Fibroblast of lung (primary cell): Measurements from ENCODE around the gene ANO3. TPM values are rescaled to one million over a fixed set of nuclear protein-coding genes. Genes with fewer than 3 reads are reported as not detected.

Experiments used
- DNase-seq, 2 donors: peaks; one replicate each; pipeline versions ENCODE4 v3.0.0 to v3.0.0-alpha.2; 2010; ENCODE audit warnings: low read depth in 2 of 2
- H2AFZ ChIP-seq: 2 replicates; pipeline ENCODE4 v1.5.1; 2012; ENCODE audit warnings: low read length, control low read depth, inconsistent platforms
- H3K27ac ChIP-seq: 2 replicates; pipeline ENCODE4 v1.5.1; 2011; ENCODE audit warnings: low read length, control low read depth; ENCODE audit not compliant: insufficient read depth
- H3K27me3 ChIP-seq: 2 replicates; pipeline ENCODE4 v1.5.1; 2011; ENCODE audit warnings: mild to moderate bottlenecking, low read length; ENCODE audit not compliant: control insufficient read depth, insufficient read depth
- H3K36me3 ChIP-seq: 2 replicates; pipeline ENCODE4 v1.5.1; 2011; ENCODE audit warnings: low read length; ENCODE audit not compliant: control insufficient read depth, insufficient read depth
- H3K4me1 ChIP-seq: 2 replicates; pipeline ENCODE4 v1.5.1; 2011; ENCODE audit warnings: low read length; ENCODE audit not compliant: control insufficient read depth, insufficient read depth; ENCODE audit errors: extremely low read depth
- H3K4me2 ChIP-seq: 2 replicates; pipeline ENCODE4 v1.5.1; 2011; ENCODE audit warnings: low read length, control low read depth; ENCODE audit not compliant: insufficient read depth; ENCODE audit errors: extremely low read depth
- H3K4me3 ChIP-seq, 4 experiments: fragments of 200-600 bp in 1 of 4; sonication (generic) in 1 of 4; replicated peaks in 1 of 4; 2 replicates each; pipeline ENCODE4 v1.5.1; 2011 to 2016; ENCODE audit warnings: low read length in 4 of 4, low read depth in 3 of 4, mild to moderate bottlenecking in 3 of 4, control low read depth in 2 of 4, inconsistent platforms in 1 of 4, mixed read lengths in 1 of 4; ENCODE audit not compliant: insufficient read depth in 1 of 4; ENCODE audit errors: control extremely low read depth in 1 of 4
- H3K79me2 ChIP-seq: 2 replicates; pipeline ENCODE4 v1.5.1; 2012; ENCODE audit warnings: mild to moderate bottlenecking, low read length, inconsistent platforms; ENCODE audit not compliant: control insufficient read depth, insufficient read depth
- H3K9ac ChIP-seq: 2 replicates; pipeline ENCODE4 v1.5.1; 2011; ENCODE audit warnings: mild to moderate bottlenecking, low read length, control low read depth; ENCODE audit not compliant: insufficient read depth
- H3K9me3 ChIP-seq: 2 replicates; pipeline ENCODE4 v1.5.1; 2012; ENCODE audit warnings: low read depth, low read length; ENCODE audit not compliant: control insufficient read depth, insufficient read depth
- H4K20me1 ChIP-seq: 2 replicates; pipeline ENCODE4 v1.5.1; 2011; ENCODE audit warnings: low read length; ENCODE audit not compliant: control insufficient read depth, insufficient read depth; ENCODE audit errors: extremely low read depth
- EZH2 ChIP-seq: IDR thresholded peaks from 2 replicates; pipeline ENCODE4 v1.5.1; 2012; ENCODE audit warnings: low read length, control low read depth, mild to moderate bottlenecking; ENCODE audit errors: missing control alignments
- polyA plus RNA-seq, 2 donors: library from polyadenylated mRNA; depleted of rRNA in 1 of 2; stranded (reverse) in 1 of 2; unstranded in 1 of 2; fragments of >200 nt; gene quantifications; 2 replicates each; pipeline ENCODE4 v1.2.1, GENCODE V29; 2011 to 2012; ENCODE audit warnings: missing spikeins in 1 of 2
- total RNA-seq: library from RNA; depleted of rRNA; stranded (reverse); fragments of >200 nt; gene quantifications from 2 replicates; pipeline ENCODE4 v1.2.1, GENCODE V29; 2014
- TF ChIP-seq, protein P1 (sequence below), 2 donors: IDR thresholded peaks in 1 of 2; conservative IDR thresholded peaks in 1 of 2; 1 replicate in 1 of 2; 2 replicates in 1 of 2; pipeline ENCODE4 v1.5.1; 2011 to 2012; ENCODE audit warnings: low read length in 2 of 2, control low read depth in 1 of 2, inconsistent platforms in 1 of 2, low read depth in 1 of 2, mild to moderate bottlenecking in 1 of 2

Gene ANO3
- total and polyA plus RNA-seq, 2 donors (not counting 1 experiment from before 2014, with no cell fraction given): 2.2 to 5.1 TPM

DNA sequence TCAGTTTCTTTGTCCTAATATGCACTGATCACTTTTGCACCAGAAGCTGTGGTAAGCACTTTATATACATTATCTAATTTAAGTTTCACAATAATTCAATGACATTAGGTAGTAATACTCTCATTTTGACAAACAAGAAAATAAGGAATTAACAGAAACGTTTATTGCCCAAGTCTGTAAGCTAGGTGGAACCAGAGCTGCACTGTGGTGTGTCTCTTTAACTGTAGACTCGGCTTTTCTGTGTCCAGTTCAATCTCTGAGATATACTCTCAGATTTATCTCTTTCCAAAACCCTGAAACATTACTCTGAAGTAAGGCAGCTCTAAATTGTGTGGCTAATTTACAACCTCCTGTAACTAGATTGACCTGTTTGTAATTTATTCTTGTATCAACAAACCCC lies 139.1 kb downstream of the ANO3 start:
- Histone ChIP-seq H3K27me3 (no peaks in the 10 kb centered on the region), H3K9me3 (no peaks in the 10 kb centered on the region), H4K20me1 (no peaks in the 10 kb centered on the region), H3K4me2 (no peak overlapping the region), H3K4me1 (no peaks in the 10 kb centered on the region), H3K9ac (no peak overlapping the region), H3K36me3 (no peaks in the 10 kb centered on the region), H3K79me2 (no peaks in the 10 kb centered on the region), H2AFZ (no peak overlapping the region), H3K4me3 (no peak overlapping the region), H3K27ac (no peak overlapping the region)
- no peak for DNase-seq
- no peak for TF ChIP-seq EZH2
- TF ChIP-seq, protein P1, sequence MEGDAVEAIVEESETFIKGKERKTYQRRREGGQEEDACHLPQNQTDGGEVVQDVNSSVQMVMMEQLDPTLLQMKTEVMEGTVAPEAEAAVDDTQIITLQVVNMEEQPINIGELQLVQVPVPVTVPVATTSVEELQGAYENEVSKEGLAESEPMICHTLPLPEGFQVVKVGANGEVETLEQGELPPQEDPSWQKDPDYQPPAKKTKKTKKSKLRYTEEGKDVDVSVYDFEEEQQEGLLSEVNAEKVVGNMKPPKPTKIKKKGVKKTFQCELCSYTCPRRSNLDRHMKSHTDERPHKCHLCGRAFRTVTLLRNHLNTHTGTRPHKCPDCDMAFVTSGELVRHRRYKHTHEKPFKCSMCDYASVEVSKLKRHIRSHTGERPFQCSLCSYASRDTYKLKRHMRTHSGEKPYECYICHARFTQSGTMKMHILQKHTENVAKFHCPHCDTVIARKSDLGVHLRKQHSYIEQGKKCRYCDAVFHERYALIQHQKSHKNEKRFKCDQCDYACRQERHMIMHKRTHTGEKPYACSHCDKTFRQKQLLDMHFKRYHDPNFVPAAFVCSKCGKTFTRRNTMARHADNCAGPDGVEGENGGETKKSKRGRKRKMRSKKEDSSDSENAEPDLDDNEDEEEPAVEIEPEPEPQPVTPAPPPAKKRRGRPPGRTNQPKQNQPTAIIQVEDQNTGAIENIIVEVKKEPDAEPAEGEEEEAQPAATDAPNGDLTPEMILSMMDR (conservative IDR thresholded peaks at IDR 0.05 in 1 of 2, IDR thresholded peaks at IDR 0.05 in 1 of 2; ENCODE audit: low read depth in 1 of 2, low read length in 2 of 2): no peak

DNA sequence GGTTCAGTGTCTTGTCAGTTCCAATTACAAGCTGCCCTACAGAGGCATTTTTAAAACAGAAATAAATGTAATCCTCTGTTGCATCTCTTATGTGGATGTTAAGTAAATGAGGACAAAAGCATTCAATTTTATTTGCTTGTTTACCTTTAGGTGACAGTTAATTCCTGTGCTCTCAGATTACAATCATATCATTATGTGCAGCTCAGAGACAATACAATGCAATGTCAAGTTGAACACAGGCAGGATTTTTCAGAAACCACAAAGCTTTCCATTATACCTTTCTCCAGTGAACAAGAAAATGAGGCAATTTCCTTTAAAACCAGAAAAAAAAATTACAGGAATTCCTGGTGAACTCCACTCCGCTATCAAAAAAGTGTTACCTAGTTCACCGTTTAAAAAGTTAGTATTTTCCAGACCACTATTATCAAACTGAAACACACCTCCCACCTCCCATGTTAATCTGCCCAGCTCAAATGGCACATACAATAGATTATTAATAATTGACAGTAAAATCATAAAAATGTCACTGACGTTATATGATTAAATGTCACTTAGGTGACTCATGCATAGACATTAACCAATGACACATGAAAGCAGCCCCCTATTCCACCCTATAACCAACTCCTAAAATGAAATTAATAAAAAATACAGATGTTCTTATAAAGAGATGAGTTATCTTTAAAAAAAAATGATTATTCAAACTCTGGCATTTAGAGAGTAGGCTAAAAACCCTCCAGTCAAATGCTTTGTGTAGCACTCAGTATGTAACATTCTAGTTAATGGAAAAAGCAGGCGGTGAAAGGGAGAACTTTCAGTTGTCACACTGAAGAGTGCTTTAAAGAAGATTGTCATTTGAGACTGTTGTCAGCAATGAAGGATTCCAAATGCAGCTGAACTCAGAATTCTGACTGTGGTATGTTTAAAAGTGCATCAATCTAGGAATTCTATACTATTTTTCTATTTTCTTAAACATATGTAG lies 141.6 kb downstream of the ANO3 start:
- Histone ChIP-seq H3K27ac (no peak overlapping the region), H3K36me3 (no peaks in the 10 kb centered on the region), H3K9me3 (no peaks in the 10 kb centered on the region), H3K9ac (no peak overlapping the region), H3K4me1 (no peaks in the 10 kb centered on the region), H3K79me2 (no peaks in the 10 kb centered on the region), H2AFZ (no peak overlapping the region), H3K4me3 (no peak overlapping the region), H3K27me3 (no peaks in the 10 kb centered on the region), H3K4me2 (no peak overlapping the region), H4K20me1 (no peaks in the 10 kb centered on the region)
- DNase-seq: no peak
- TF ChIP-seq, protein P1 (conservative IDR thresholded peaks at IDR 0.05 in 1 of 2, IDR thresholded peaks at IDR 0.05 in 1 of 2; ENCODE audit: low read depth in 1 of 2, low read length in 2 of 2): no peak
- no peak for TF ChIP-seq EZH2

DNA sequence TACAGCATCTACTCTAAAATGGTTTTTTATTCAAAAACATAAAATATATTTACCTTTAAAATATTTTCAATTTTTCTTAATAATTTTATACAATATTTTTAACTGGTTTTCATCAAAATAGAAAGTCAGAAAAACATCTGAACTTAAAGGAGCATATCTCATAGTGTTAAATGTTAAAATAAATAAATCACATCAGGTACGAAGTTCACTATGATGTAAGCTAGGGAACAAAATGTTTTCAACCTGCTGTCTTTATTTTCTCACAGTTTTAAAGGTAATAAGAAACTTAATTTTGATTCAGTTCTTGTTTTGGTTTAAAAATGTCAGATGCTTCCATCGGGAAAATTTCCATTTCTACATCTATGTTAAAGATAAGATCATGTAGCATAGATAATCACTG lies 142.5 kb downstream of the ANO3 start:
- Histone ChIP-seq H4K20me1 (no peaks in the 10 kb centered on the region), H3K79me2 (no peaks in the 10 kb centered on the region), H3K27ac (no peak overlapping the region), H3K4me1 (no peaks in the 10 kb centered on the region), H2AFZ (no peak overlapping the region), H3K9me3 (no peaks in the 10 kb centered on the region), H3K4me2 (no peak overlapping the region), H3K9ac (no peak overlapping the region), H3K36me3 (no peaks in the 10 kb centered on the region), H3K4me3 (no peak overlapping the region), H3K27me3 (no peaks in the 10 kb centered on the region)
- no peak for TF ChIP-seq EZH2
- TF ChIP-seq, protein P1 (conservative IDR thresholded peaks at IDR 0.05 in 1 of 2, IDR thresholded peaks at IDR 0.05 in 1 of 2; ENCODE audit: low read depth in 1 of 2, low read length in 2 of 2): no peak
- DNase-seq: no peak
